ENCODE results near the gene ABCC2.

GRCh38 chr10:99742701-99743100, 39.7 kb upstream of the ABCC2 start:
- TF ChIP-seq CTCF (IDR thresholded peaks at IDR 0.05) (no peak), POLR2A (IDR thresholded peaks at IDR 0.05) (no peak)
